DMS 273 (cell line): Measurements from ENCODE around the gene ERMAP.
A peak's percentile ranks its signal among the peaks of the same experiment; 100 is the strongest.
"Not testable (repeated sequence)": the region's sequence is repeated elsewhere in the genome, so short reads cannot be mapped to it uniquely, and the experiment has no call there.

ENCODE experiments used
- DNase-seq: peaks from one replicate; lab custom pipeline; 2025; ENCODE audit not compliant: unreplicated experiment; lab: John Stamatoyannopoulos, UW

Gene ERMAP

GRCh38 chr1:42807056-42807668, 9.8 kb upstream of the ERMAP start:
- peak; percentile 78 for DNase-seq

- not testable (repeated sequence) for DNase-seq
Observed at GRCh38 chr1:42814815-42815214, 2.1 kb upstream of the ERMAP start.

GRCh38 chr1:42815941-42816584, 859 bp upstream of the ERMAP start:
- DNase-seq, result no peak

- no peak for DNase-seq
Observed at GRCh38 chr1:42817440-42817767, 482 bp downstream of the ERMAP start.

GRCh38 chr1:42817976-42818375, 1.1 kb downstream of the ERMAP start:
- DNase-seq, result no peak

DNA sequence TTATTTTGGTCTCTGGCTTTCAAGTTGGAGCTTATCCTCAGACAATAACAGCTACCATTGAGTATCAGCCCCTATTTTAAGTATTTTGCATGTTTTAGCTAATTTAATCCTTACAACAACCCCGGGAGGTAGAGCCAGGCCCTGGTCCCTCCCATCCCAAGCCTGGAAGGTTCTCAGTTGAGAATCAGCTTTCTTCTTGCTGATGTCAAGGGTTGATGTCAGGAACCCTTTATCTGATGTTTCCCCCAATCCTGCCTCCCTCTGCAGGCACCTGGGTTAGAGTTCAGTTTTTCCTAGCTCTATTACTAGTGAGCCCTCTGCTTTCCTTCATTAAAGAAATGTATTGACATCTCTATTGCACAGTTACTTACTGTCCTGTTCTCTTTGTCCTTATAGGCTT, 3.9 kb downstream of the ERMAP start:
- DNase-seq, result no peak

- DNase-seq, result no peak
Observed at GRCh38 chr1:42821690-42822089, 4.8 kb downstream of the ERMAP start.

- DNase-seq, result peak; percentile 48
Observed at GRCh38 chr1:42822800-42823392, 6.0 kb downstream of the ERMAP start.

- no peak for DNase-seq
Observed at GRCh38 chr1:42824481-42825035, 7.6 kb downstream of the ERMAP start.

- DNase-seq, result no peak
Observed at GRCh38 chr1:42825036-42825851, 8.3 kb downstream of the ERMAP start.

GRCh38 chr1:42830631-42831030, 13.7 kb downstream of the ERMAP start:
- DNase-seq, result no peak

- DNase-seq, result no peak
Observed at GRCh38 chr1:42831273-42831672, 14.4 kb downstream of the ERMAP start.

DNA sequence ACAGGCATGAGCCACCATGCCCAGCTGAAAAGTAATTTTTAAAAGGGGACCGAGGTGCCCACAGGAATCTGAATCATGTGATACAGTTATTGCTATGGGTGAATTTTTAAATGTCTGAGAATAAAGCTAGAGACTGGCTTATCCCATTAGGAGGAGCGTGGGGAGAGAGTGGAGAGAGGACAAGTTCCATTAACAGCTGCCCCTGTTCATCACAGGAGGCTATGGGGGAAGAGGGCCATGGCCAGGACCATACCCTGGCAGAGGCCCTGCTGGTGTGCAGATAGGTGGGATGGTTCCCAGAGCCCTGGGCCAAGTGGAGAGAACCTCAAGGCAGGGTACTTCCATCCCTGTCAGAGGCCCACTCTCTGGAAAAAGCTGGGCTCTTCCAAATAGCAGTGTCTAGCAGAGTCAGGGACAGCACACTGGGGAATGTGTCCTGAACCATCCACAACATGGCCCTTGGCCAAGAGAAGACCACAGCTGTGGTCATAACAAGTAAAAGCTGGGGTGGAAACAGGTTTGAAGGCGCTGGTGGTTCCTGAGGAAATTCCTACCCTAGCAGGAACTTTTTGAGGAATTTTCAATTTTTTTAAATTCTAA, 15.8 kb downstream of the ERMAP start:
- DNase-seq, result no peak

- no peak for DNase-seq
Observed at GRCh38 chr1:42833981-42834380, 17.1 kb downstream of the ERMAP start.

- no peak for DNase-seq
Observed at GRCh38 chr1:42834803-42835202, 17.9 kb downstream of the ERMAP start.

DNA sequence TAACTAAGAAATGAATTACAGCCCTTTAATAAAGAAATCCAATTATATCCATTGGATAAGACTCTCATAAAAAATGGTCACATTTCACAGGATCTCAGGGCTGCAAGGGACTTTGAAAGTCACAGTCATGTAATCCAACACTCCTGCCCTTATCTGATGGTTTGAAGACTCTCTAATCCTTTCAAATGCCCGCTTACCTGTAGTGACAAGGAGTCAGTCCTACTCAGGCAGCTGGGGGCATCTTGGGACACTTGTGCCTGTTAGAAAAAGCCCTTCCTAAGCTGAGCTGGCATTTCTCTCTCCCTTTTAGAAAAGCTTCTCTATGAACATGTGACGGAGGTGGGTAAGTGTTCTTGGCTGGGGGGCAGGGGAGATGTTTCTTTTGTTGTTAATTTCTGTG, 18.5 kb downstream of the ERMAP start:
- no peak for DNase-seq

GRCh38 chr1:42837709-42838108, 20.8 kb downstream of the ERMAP start:
- DNase-seq, result no peak

DNA sequence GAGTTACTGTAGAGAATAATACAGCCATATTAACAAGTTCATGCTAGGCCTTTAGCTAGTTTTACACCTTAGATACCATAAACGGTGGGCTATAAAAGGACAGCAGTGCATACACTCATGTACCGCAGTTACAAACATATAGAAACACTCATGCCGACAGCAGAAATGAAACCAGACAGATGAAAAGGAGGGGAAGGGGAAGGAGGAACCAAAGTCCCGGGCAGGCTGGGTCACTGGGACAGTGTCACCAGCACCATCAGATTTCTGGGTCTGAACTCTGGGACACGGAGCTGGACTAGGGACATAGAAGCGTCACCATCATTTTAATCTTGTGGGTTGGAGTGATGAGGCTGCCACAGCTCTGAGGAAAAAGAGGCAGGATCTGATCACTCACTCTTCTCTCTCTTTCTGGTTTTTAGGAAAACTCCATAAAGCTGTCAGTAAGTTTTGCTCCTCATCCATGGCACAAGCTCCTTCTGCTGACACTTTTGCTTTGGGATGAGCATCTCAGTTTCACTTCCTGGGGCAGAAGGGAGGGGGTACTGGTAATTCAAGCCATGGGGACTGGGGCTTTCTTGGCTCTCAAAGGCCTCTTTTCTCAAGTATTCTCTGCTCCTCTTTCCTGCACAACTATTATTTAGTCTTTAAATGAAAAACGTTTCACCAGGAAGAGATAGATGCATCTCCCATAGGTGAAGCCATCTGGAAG, 21.7 kb downstream of the ERMAP start:
- DNase-seq, result no peak

DNA sequence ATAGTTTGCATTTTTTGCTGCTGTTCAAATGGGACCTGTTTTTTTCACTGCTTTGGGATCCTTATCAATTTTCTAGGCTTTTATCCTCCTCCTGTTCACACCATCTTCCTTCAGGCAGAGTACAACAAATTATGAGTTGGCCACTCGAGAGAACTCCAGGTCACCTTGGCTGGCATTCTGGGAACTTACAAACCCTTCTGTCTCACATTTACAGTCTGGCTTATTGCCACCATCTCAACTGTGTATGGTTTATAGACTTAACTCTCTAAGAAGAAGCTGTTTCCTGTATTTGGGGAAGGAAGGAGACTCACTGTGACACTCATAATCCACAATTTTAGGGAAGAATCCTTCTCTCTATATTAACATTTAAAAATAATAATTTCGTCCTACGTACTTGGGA, 24.1 kb downstream of the ERMAP start:
- peak; percentile 59 for DNase-seq

DNA sequence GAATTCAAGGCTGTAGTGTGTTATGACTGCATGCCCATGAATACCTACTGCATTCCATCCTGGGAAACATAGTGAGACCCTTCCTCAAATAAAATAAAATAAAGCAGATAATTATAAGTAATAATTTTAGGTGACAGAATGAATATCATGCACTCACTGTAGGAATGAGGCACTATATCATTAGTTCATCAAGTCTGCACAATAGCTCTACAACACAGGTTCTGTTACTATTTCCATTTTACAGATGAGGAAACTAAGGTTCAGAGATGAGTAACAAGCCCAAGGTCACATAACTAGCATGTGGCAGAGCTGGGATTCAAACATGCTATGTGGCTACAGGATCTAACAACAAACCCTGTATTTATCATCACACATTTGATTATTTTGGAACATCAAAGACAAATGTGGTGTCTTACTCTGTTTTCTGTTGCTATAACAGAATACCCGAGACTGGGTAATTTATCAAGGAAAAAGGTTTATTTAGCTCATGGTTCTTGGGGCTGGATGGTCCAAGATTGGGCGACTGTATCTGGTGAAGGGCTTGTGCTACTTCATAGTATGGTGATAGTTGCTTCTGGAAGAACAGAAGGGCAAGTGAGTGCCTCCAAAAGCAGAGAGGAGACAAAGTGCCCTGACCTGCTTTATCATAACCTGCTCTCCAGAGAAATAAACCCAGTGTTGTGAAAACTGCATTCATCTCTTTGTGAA, 24.7 kb downstream of the ERMAP start:
- no peak for DNase-seq
